Measurements from ENCODE around the gene STEAP1B.
A peak's percentile ranks its signal among the peaks of the same experiment; 100 is the strongest.
"Not testable (repeated sequence)": the region's sequence is repeated elsewhere in the genome, so short reads cannot be mapped to it uniquely, and the experiment has no call there.

STEAP1B gene

GRCh38 chr7:22454446-22454845, 45.5 kb downstream of the STEAP1B start:
- no peak for DNase-seq (ENCODE audit: low read depth)

- no peak for DNase-seq (ENCODE audit: low read depth)
Measured at GRCh38 chr7:22452960-22453558, 46.9 kb downstream of the STEAP1B start.

- DNase-seq (ENCODE audit: low read depth): peak; percentile 7
Measured at GRCh38 chr7:22452142-22452959, 47.6 kb downstream of the STEAP1B start.

- DNase-seq (ENCODE audit: low read depth): not testable (repeated sequence)
Measured at GRCh38 chr7:22450013-22450412, 50.0 kb downstream of the STEAP1B start.

- no peak for DNase-seq (ENCODE audit: low read depth)
Measured at GRCh38 chr7:22447762-22448161, 52.2 kb downstream of the STEAP1B start.

- DNase-seq (ENCODE audit: low read depth): no peak
Measured at GRCh38 chr7:22447008-22447407, 53.0 kb downstream of the STEAP1B start.

- DNase-seq (ENCODE audit: low read depth): no peak
Measured at GRCh38 chr7:22445853-22446252, 54.1 kb downstream of the STEAP1B start.

- DNase-seq (ENCODE audit: low read depth): no peak
Measured at GRCh38 chr7:22445140-22445743, 54.7 kb downstream of the STEAP1B start.

GRCh38 chr7:22444181-22444971, 55.6 kb downstream of the STEAP1B start:
- DNase-seq (ENCODE audit: low read depth): no peak

GRCh38 chr7:22443370-22444180, 56.4 kb downstream of the STEAP1B start:
- no peak for DNase-seq (ENCODE audit: low read depth)

GRCh38 chr7:22442882-22443369, 57.1 kb downstream of the STEAP1B start:
- DNase-seq (ENCODE audit: low read depth): no peak

GRCh38 chr7:22442187-22442881, 57.7 kb downstream of the STEAP1B start:
- DNase-seq (ENCODE audit: low read depth): no peak

GRCh38 chr7:22441157-22441556, 58.8 kb downstream of the STEAP1B start:
- no peak for DNase-seq (ENCODE audit: low read depth)

GRCh38 chr7:22438994-22439393, 61.0 kb downstream of the STEAP1B start:
- no peak for DNase-seq (ENCODE audit: low read depth)

- not testable (repeated sequence) for DNase-seq (ENCODE audit: low read depth)
Measured at GRCh38 chr7:22436552-22436951, 63.4 kb downstream of the STEAP1B start.

GRCh38 chr7:22435720-22436119, 64.3 kb downstream of the STEAP1B start:
- DNase-seq (ENCODE audit: low read depth): no peak

GRCh38 chr7:22435105-22435504, 64.9 kb downstream of the STEAP1B start:
- no peak for DNase-seq (ENCODE audit: low read depth)

- DNase-seq (ENCODE audit: low read depth): no peak
Measured at GRCh38 chr7:22433710-22434460, 66.1 kb downstream of the STEAP1B start.

GRCh38 chr7:22433165-22433700, 66.8 kb downstream of the STEAP1B start:
- not testable (repeated sequence) for DNase-seq (ENCODE audit: low read depth)

Measured in stimulated activated CD8-positive, alpha-beta memory T cell treated with anti-CD3 and anti-CD28 coated beads, Interleukin-4, amount 100 ng/mL, for 24 hours (primary cell).